ENCODE results near the gene CFAP92. TPM values are rescaled to one million over a fixed set of nuclear protein-coding genes. Genes with fewer than 3 reads are reported as not detected.

Gene CFAP92
- total RNA-seq, 2 experiments from 2014 or later = 0.19 to 0.45 TPM

DNA sequence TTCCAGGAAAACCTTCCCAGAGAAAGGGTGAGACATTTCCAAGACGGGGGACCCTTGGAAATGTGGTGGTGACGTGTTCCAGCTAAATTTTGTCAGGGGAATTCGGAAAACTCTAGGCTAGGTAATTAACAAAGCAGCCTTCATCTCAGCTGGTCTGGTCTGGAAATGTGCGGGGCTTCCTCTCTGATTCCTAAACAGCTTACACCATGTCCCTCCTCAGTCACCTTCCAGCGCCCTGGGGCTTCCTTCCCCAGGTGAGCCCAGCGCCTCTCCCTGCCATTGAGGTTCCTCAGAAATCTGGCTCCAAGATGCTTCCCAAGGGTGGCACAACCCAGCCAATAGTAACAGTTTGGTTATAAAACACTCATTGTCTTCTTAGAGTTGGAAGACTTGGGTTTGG is 113.9 kb downstream of the CFAP92 start:
- POLR2A ChIA-PET = interaction anchor here (0.6 to 4.2 kb wide), 14 partner anchors 13 to 436 kb away, joined by 3 to 43 read pairs (median 7); partner anchors contain the start of genes RAB43, RAB7A and RPN1
- Histone ChIP-seq H3K4me3 (ENCODE audit: low read length) (peak overlapping the region; percentile 94), H3K36me3 (ENCODE audit: insufficient read depth, low read length) (peaks cover 23% of the 10 kb centered on the region), H3K27ac (ENCODE audit: low read depth in 1 of 2, low read length in 2 of 2) (peak overlapping the region; percentile 91 to 99), H3K9me3 (ENCODE audit: control insufficient read depth in 1 of 2, insufficient read depth in 1 of 2, low read length in 2 of 2) (no peaks in the 10 kb centered on the region), H3K27me3 (ENCODE audit: control insufficient read depth in 1 of 2, insufficient read depth in 2 of 2, low read length in 2 of 2) (no peaks in the 10 kb centered on the region), H3K4me1 (ENCODE audit: insufficient read depth, low read length) (peaks cover 56% of the 10 kb centered on the region)
- Mint-ChIP-seq H3K36me3 (ENCODE audit: low read depth) (peaks cover 48% of the 10 kb centered on the region), H3K27me3 (no peaks in the 10 kb centered on the region), H3K27ac (peak overlapping the region; percentile 92), H3K9me3 (no peaks in the 10 kb centered on the region), H3K4me3 (peak overlapping the region; percentile 88), H3K4me1 (ENCODE audit: low read depth) (peaks cover 72% of the 10 kb centered on the region)
- ATAC-seq (ENCODE audit: poor library complexity) (no peak), DNase-seq (peak in 1 of 14 experiments; percentile 22)
- CTCF ChIA-PET = interaction anchor here (1.5 to 2.8 kb wide), 4 partner anchors 34 to 262 kb away, joined by 3 to 19 read pairs (median 10); no protein-coding TSS in a partner anchor
- intact Hi-C loops (cut with DNase I, micrococcal nuclease) = loop anchor here (1.0 to 5.0 kb wide), 8 partner anchors 155 to 397 kb away; partner anchors contain the start of genes COPG1 (in 2 of the 2), CNBP (in 1 of the 2) and RPN1 (in 1 of the 2)
- TF ChIP-seq, protein P1, sequence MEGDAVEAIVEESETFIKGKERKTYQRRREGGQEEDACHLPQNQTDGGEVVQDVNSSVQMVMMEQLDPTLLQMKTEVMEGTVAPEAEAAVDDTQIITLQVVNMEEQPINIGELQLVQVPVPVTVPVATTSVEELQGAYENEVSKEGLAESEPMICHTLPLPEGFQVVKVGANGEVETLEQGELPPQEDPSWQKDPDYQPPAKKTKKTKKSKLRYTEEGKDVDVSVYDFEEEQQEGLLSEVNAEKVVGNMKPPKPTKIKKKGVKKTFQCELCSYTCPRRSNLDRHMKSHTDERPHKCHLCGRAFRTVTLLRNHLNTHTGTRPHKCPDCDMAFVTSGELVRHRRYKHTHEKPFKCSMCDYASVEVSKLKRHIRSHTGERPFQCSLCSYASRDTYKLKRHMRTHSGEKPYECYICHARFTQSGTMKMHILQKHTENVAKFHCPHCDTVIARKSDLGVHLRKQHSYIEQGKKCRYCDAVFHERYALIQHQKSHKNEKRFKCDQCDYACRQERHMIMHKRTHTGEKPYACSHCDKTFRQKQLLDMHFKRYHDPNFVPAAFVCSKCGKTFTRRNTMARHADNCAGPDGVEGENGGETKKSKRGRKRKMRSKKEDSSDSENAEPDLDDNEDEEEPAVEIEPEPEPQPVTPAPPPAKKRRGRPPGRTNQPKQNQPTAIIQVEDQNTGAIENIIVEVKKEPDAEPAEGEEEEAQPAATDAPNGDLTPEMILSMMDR (IDR thresholded peaks at IDR 0.05) = no peak

DNA sequence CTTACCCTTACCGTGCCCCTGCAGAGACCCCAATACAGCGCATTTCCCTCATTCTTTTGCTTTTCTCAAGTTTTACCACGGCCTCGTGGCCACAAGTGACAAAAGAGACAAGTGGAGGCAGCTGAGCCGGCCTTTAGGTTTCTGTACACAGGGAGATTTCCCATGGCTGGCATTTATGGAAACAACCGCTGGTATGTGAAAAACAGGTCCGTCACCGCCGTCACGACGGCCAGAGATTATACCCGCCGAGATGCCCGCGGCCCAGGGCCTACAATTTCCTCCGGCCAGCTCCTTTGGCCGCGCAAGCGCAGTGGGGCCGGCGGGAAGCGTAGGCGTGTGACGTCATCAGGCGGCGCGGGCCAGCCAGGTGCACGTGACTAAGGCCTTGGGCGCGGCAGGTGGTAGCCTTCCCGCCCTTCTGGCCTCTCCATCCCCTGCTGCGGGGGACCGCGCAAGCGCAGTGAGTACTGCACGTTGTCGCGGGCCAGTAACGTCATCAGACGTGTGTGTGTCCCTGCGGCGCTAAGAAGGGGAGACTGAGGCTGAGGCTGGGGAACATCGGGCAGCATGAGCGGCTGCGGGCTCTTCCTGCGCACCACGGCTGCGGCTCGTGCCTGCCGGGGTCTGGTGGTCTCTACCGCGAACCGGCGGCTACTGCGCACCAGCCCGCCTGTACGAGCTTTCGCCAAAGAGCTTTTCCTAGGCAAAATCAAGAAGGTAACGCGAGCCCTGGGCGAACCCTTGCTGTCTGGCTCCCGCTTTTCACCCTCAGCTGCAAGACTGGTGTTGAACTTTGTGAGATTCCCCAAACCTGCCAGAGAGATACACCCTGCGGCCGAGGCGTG is 114.5 kb downstream of the CFAP92 start, which contains the start of gene ACAD9:
TSS of gene ACAD9 (plus strand) at position 496 of the 845 bp plus-strand sequence. CDS start at position 568, 72 bp downstream.
- Mint-ChIP-seq H3K27ac (peak within 1 kb of the TSS; percentile 92), H3K27me3 (no peaks in the 10 kb centered on the region), H3K4me3 (peak within 1 kb of the TSS; percentile 88), H3K36me3 (ENCODE audit: low read depth) (peaks cover 43% of the 10 kb centered on the region), H3K4me1 (ENCODE audit: low read depth) (peaks cover 74% of the 10 kb centered on the region), H3K9me3 (no peaks in the 10 kb centered on the region)
- ChIA-PET POLR2A (interaction anchor here (0.5 to 4.2 kb wide), 30 partner anchors 9 to 437 kb away, joined by 3 to 43 read pairs (median 4); partner anchors contain the start of genes RAB43, RAB7A and RPN1), CTCF (interaction anchor here (1.0 to 2.8 kb wide), 6 partner anchors 33 to 366 kb away, joined by 3 to 19 read pairs (median 5); no protein-coding TSS in a partner anchor)
- Histone ChIP-seq H3K27ac (ENCODE audit: low read depth in 1 of 2, low read length in 2 of 2) (peak within 1 kb of the TSS; percentile 91 to 99), H3K36me3 (ENCODE audit: insufficient read depth, low read length) (peaks cover 18% of the 10 kb centered on the region), H3K4me1 (ENCODE audit: insufficient read depth, low read length) (peaks cover 56% of the 10 kb centered on the region), H3K9me3 (ENCODE audit: control insufficient read depth in 1 of 2, insufficient read depth in 1 of 2, low read length in 2 of 2) (no peaks in the 10 kb centered on the region), H3K4me3 (ENCODE audit: low read length) (peak within 1 kb of the TSS; percentile 94), H3K27me3 (ENCODE audit: control insufficient read depth in 1 of 2, insufficient read depth in 2 of 2, low read length in 2 of 2) (no peaks in the 10 kb centered on the region)
- DNase-seq (peak; percentile 92 to 99 (median 96)), ATAC-seq (ENCODE audit: poor library complexity) (peak; percentile 87)
- TF ChIP-seq, protein P1 (IDR thresholded peaks at IDR 0.05) = no peak
- intact Hi-C loops (cut with DNase I, micrococcal nuclease) = loop anchor here (2.0 to 5.0 kb wide), 7 partner anchors 155 to 397 kb away; partner anchors contain the start of genes COPG1 (in 2 of the 2), CNBP (in 1 of the 2) and RPN1 (in 1 of the 2)

DNA sequence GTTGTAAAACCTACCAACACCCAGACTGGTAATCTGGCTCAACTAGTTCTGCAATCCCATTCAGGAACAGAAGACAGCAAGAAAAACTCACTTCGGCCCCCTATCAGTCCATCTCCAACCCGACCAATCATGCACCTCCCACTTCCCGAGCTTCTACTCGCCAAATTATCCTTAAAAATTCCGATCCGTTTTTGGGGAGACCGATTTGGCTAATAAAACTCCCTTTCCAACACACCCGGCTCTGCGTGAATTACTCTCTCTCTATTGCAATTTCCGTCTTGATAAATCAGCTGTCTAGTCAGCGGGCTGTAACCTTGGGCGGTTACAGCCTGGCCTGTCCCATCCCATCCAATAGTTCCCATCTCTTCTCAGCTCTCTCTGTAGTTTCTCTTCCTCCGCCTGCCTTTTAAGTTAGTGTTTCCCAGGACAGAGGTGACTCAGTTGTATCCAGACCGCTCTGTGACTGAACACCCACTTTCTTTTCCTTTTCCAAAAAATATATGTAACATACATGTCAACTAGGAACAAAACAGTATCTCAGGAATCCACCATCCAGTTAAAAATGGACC is 115.2 kb downstream of the CFAP92 start:
- Mint-ChIP-seq H3K4me3 (peak overlapping the region; percentile 88), H3K27ac (peak overlapping the region; percentile 92), H3K36me3 (ENCODE audit: low read depth) (peaks cover 36% of the 10 kb centered on the region), H3K4me1 (ENCODE audit: low read depth) (peaks cover 72% of the 10 kb centered on the region), H3K27me3 (no peaks in the 10 kb centered on the region), H3K9me3 (no peaks in the 10 kb centered on the region)
- peak overlapping the region; percentile 91 to 99 for H3K27ac ChIP-seq (ENCODE audit: low read depth in 1 of 2, low read length in 2 of 2)
- ChIA-PET POLR2A (interaction anchor here (0.5 to 4.2 kb wide), 28 partner anchors 10 to 437 kb away, joined by 3 to 43 read pairs (median 5); partner anchors contain the start of genes RAB43, RAB7A and RPN1), CTCF (interaction anchor here (0.5 to 2.8 kb wide), 7 partner anchors 10 to 367 kb away, joined by 3 to 19 read pairs (median 4); no protein-coding TSS in a partner anchor)
- TF ChIP-seq, protein P1 (IDR thresholded peaks at IDR 0.05) = no peak
- H3K9me3 ChIP-seq (ENCODE audit: control insufficient read depth in 1 of 2, insufficient read depth in 1 of 2, low read length in 2 of 2) = no peaks in the 10 kb centered on the region
- intact Hi-C loops (cut with DNase I, micrococcal nuclease) = loop anchor here (2.0 to 5.0 kb wide), 7 partner anchors 154 to 398 kb away; partner anchors contain the start of genes COPG1 (in 2 of the 2), CNBP (in 1 of the 2) and RPN1 (in 1 of the 2)
- H3K36me3 ChIP-seq (ENCODE audit: insufficient read depth, low read length) = peaks cover 13% of the 10 kb centered on the region
- H3K27me3 ChIP-seq (ENCODE audit: control insufficient read depth in 1 of 2, insufficient read depth in 2 of 2, low read length in 2 of 2) = no peaks in the 10 kb centered on the region
- peak in 7 of 14 experiments; percentile 1 to 70 (median 18) for DNase-seq
- peaks cover 56% of the 10 kb centered on the region for H3K4me1 ChIP-seq (ENCODE audit: insufficient read depth, low read length)
- ATAC-seq (ENCODE audit: poor library complexity) = peak; percentile 33
- peak overlapping the region; percentile 94 for H3K4me3 ChIP-seq (ENCODE audit: low read length)
